ENCODE data around the gene ATXN7L3. TPM values are rescaled to one million over a fixed set of nuclear protein-coding genes. Genes with fewer than 3 reads are reported as not detected.

Gene ATXN7L3
- total RNA-seq, 1 experiment from 2014 or later = 36.9 TPM

GRCh38 chr17:44220213-44221083 is 20.8 kb upstream of the ATXN7L3 start:
- POLR2A ChIA-PET (ENCODE audit: low non-redundant PET) = no interaction called here

GRCh38 chr17:44219616-44220212 is 20.0 kb upstream of the ATXN7L3 start, which contains the start of gene UBTF:
TSS of gene UBTF (minus strand) at chr17:44219675. CDS start at chr17:44218229, 1,446 bp downstream.
- DNase-seq (ENCODE audit: low spot score) = peak; percentile 84

More at GRCh38 chr17:44220213-44221083, 20.8 kb upstream of the ATXN7L3 start:
- TF ChIP-seq EZH2 (IDR thresholded peaks at IDR 0.05; ENCODE audit: borderline replicate concordance, low read depth, low read length, poor library complexity, severe bottlenecking) (no peak), CTCF (conservative IDR thresholded peaks at IDR 0.05; ENCODE audit: low read depth, low read length) (no peak)
- H3K36me3 ChIP-seq (ENCODE audit: insufficient read depth, low read length, poor library complexity, severe bottlenecking) = peaks cover 18% of the 10 kb centered on the region
- CTCF ChIA-PET = interaction anchor here (1.0 kb wide), 1 partner anchor 10 kb away, joined by 6 read pairs; no protein-coding TSS in a partner anchor
- H3K4me3 ChIP-seq (ENCODE audit: low read depth, low read length, poor library complexity, severe bottlenecking) = peak overlapping the region; percentile 72
- no peaks in the 10 kb centered on the region for H3K9me3 ChIP-seq (ENCODE audit: low read depth, low read length, poor library complexity, severe bottlenecking)
- H3K4me1 ChIP-seq (ENCODE audit: insufficient read depth, low read length, poor library complexity, severe bottlenecking) = peaks cover 9% of the 10 kb centered on the region
- DNase-seq (ENCODE audit: low spot score) = peak; percentile 47
- H3K27me3 ChIP-seq (replicated peaks; ENCODE audit: insufficient read depth, low read depth, low read length, poor library complexity) = no peaks in the 10 kb centered on the region
- H3K27ac ChIP-seq (ENCODE audit: low read depth, low read length, poor library complexity, severe bottlenecking) = peak overlapping the region; percentile 94
- no TSS peak for BruUV-seq (replicated peaks)
- intact Hi-C loops (cut with micrococcal nuclease; ENCODE audit: unreplicated experiment) = loop anchor here (5.0 kb wide), 1 partner anchor 107 kb away; no protein-coding TSS in a partner anchor

More at GRCh38 chr17:44219616-44220212, 20.0 kb upstream of the ATXN7L3 start, which contains the start of gene UBTF:
- CTCF ChIA-PET = interaction anchor here (1.0 kb wide), 1 partner anchor 9 kb away, joined by 6 read pairs; no protein-coding TSS in a partner anchor
- POLR2A ChIA-PET (ENCODE audit: low non-redundant PET) = no interaction called here
- TF ChIP-seq CTCF (conservative IDR thresholded peaks at IDR 0.05; ENCODE audit: low read depth, low read length) (no peak), EZH2 (IDR thresholded peaks at IDR 0.05; ENCODE audit: borderline replicate concordance, low read depth, low read length, poor library complexity, severe bottlenecking) (no peak)
- peaks cover 9% of the 10 kb centered on the region for H3K4me1 ChIP-seq (ENCODE audit: insufficient read depth, low read length, poor library complexity, severe bottlenecking)
- intact Hi-C loops (cut with micrococcal nuclease; ENCODE audit: unreplicated experiment) = loop anchor here (5.0 kb wide), 1 partner anchor 108 kb away; no protein-coding TSS in a partner anchor
- no peaks in the 10 kb centered on the region for H3K27me3 ChIP-seq (replicated peaks; ENCODE audit: insufficient read depth, low read depth, low read length, poor library complexity)
- BruUV-seq (replicated peaks) = no TSS peak
- no peaks in the 10 kb centered on the region for H3K9me3 ChIP-seq (ENCODE audit: low read depth, low read length, poor library complexity, severe bottlenecking)
- H3K36me3 ChIP-seq (ENCODE audit: insufficient read depth, low read length, poor library complexity, severe bottlenecking) = peaks cover 25% of the 10 kb centered on the region
- peak within 1 kb of the TSS; percentile 94 for H3K27ac ChIP-seq (ENCODE audit: low read depth, low read length, poor library complexity, severe bottlenecking)
- H3K4me3 ChIP-seq (ENCODE audit: low read depth, low read length, poor library complexity, severe bottlenecking) = peak within 1 kb of the TSS; percentile 72
